ENCODE data around the gene KLF6. TPM values are rescaled to one million over a fixed set of nuclear protein-coding genes. Genes with fewer than 3 reads are reported as not detected.

KLF6 gene
- total RNA-seq, 1 experiment from 2014 or later = 27.9 TPM

GRCh38 chr10:3784510-3785250 lies at the start of gene KLF6 (continued):
- TF ChIP-seq CDX4 (CRISPR knock-in tag; IDR thresholded peaks at IDR 0.05; ENCODE audit: borderline replicate concordance) (no peak), ZNF281 (CRISPR knock-in tag; IDR thresholded peaks at IDR 0.05) (no peak), FOXP4 (CRISPR knock-in tag; IDR thresholded peaks at IDR 0.05) (no peak; the same call in 1 of the 2 replicates), NFATC4 (CRISPR knock-in tag; IDR thresholded peaks at IDR 0.05) (no peak; the same call in 1 of the 2 replicates), ATF1 (CRISPR knock-in tag; IDR thresholded peaks at IDR 0.05) (no peak), SMAD3 (CRISPR knock-in tag; IDR thresholded peaks at IDR 0.05; ENCODE audit: borderline replicate concordance) (no peak), FOXJ3 (CRISPR knock-in tag; IDR thresholded peaks at IDR 0.05; ENCODE audit: borderline replicate concordance) (no peak), GABPB1 (CRISPR knock-in tag; IDR thresholded peaks at IDR 0.05) (0 out of 2 replicates have a peak, but pooled peaks have one; percentile 16), NFE2L1 (CRISPR knock-in tag; IDR thresholded peaks at IDR 0.05) (no peak), TEAD1 (CRISPR knock-in tag; IDR thresholded peaks at IDR 0.05) (peak; percentile 69)

- CTCF ChIA-PET = no interaction called here
- TF ChIP-seq AFF4 (CRISPR knock-in tag; IDR thresholded peaks at IDR 0.05; ENCODE audit: borderline replicate concordance) (no peak), NR2C2 (CRISPR knock-in tag; IDR thresholded peaks at IDR 0.05) (no peak)
- no peak overlapping the region for H3K4me3 Mint-ChIP-seq
- H3K4me1 Mint-ChIP-seq = peaks cover 23% of the 10 kb centered on the region
- DNase-seq (ENCODE audit: low spot score) (no peak), ATAC-seq (no peak)
- H3K27me3 Mint-ChIP-seq (ENCODE audit: low read depth) = no peaks in the 10 kb centered on the region
- H3K36me3 Mint-ChIP-seq = no peaks in the 10 kb centered on the region
- POLR2A ChIA-PET = interaction anchor here (0.6 kb wide), 1 partner anchor 258 kb away, joined by 3 read pairs; no protein-coding TSS in a partner anchor
- H3K27ac Mint-ChIP-seq = no peak overlapping the region
- no peaks in the 10 kb centered on the region for H3K9me3 Mint-ChIP-seq
Measured at GRCh38 chr10:3834404-3834803, 49.4 kb upstream of the KLF6 start.

GRCh38 chr10:3833046-3833445 lies 48.0 kb upstream of the KLF6 start:
- POLR2A ChIA-PET = no interaction called here
- peaks cover 36% of the 10 kb centered on the region for H3K4me1 Mint-ChIP-seq
- H3K4me3 Mint-ChIP-seq = no peak overlapping the region
- ATAC-seq = no peak
- H3K27ac Mint-ChIP-seq = no peak overlapping the region
- no peaks in the 10 kb centered on the region for H3K36me3 Mint-ChIP-seq
- H3K9me3 Mint-ChIP-seq = no peaks in the 10 kb centered on the region
- CTCF ChIA-PET = no interaction called here
- H3K27me3 Mint-ChIP-seq (ENCODE audit: low read depth) = no peaks in the 10 kb centered on the region
- no peak for DNase-seq (ENCODE audit: low spot score)
- TF ChIP-seq ZNF138 (CRISPR knock-in tag; conservative IDR thresholded peaks at IDR 0.05) (no peak), IRF1 (CRISPR knock-in tag; IDR thresholded peaks at IDR 0.05) (no peak), NR2C2 (CRISPR knock-in tag; IDR thresholded peaks at IDR 0.05) (no peak), TEAD1 (CRISPR knock-in tag; IDR thresholded peaks at IDR 0.05) (no peak), ATF3 (CRISPR knock-in tag; conservative IDR thresholded peaks at IDR 0.05) (no peak), MYBL2 (CRISPR knock-in tag; IDR thresholded peaks at IDR 0.05) (no peak), ZNF532 (CRISPR knock-in tag; IDR thresholded peaks at IDR 0.05; ENCODE audit: borderline replicate concordance) (no peak)
